HL-60 (cell line): ENCODE results near the gene ARRDC4.

Experiments used
- DNase-seq, 2 experiments: peaks; one replicate each; pipeline ENCODE4 v3.0.0-alpha.2; 2010 to 2020; ENCODE audit warnings: low read depth in 1 of 2, low spot score in 1 of 2
- H3K27ac ChIP-seq: fragments of 250-450 bp; sonication (Bioruptor Pico); replicated peaks from 2 replicates; pipeline ENCODE4 v1.5.1; 2020; ENCODE audit warnings: mild to moderate bottlenecking, moderate library complexity
- H3K27me3 ChIP-seq: fragments of 250-450 bp; sonication (Bioruptor Pico); 2 replicates; pipeline ENCODE4 v1.5.1; 2021; ENCODE audit warnings: mild to moderate bottlenecking, moderate library complexity; ENCODE audit not compliant: insufficient read depth, poor library complexity, severe bottlenecking
- H3K4me3 ChIP-seq: replicated peaks from 2 replicates; pipeline ENCODE4 v1.5.1; 2011; ENCODE audit warnings: mild to moderate bottlenecking, control low read depth, low read length; ENCODE audit not compliant: insufficient read depth
- GABPA ChIP-seq: IDR thresholded peaks from 2 replicates; pipeline ENCODE4 v1.6.1; 2012; ENCODE audit warnings: low read depth
- POLR2AphosphoS5 ChIP-seq: IDR thresholded peaks from 2 replicates; pipeline ENCODE4 v1.6.1; 2012; ENCODE audit warnings: low read depth
- REST ChIP-seq: IDR thresholded peaks from 2 replicates; pipeline ENCODE4 v1.6.1; 2012; ENCODE audit warnings: low read depth; ENCODE audit not compliant: insufficient replicate concordance
- SPI1 ChIP-seq: IDR thresholded peaks from 2 replicates; pipeline ENCODE4 v1.6.1; 2012; ENCODE audit warnings: low read depth, mild to moderate bottlenecking, borderline replicate concordance
- TF ChIP-seq, protein P1 (sequence below): IDR thresholded peaks from one replicate; pipeline ENCODE4 v1.5.1; 2011; ENCODE audit warnings: low read length, control low read depth, inconsistent platforms; ENCODE audit not compliant: insufficient read depth

ARRDC4 gene

DNA sequence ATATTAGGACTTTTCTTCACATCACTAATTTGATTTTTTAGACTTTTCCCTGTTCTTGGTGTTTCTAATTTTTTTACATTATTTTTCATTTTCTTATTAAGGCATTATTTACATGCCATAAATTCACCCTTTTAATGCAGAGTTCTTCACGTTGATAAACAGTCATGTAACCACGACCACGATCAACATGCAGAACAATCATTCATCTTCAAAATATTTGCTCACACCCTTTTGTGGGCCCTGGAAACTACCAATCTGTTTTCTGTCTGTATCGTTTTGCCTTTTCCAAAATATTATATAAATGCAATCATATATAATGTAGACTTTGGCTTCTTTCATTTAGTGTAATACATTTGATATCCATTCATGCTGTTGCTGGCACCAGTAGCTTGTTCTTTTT lies 48.7 kb downstream of the ARRDC4 start:
- no peak for TF ChIP-seq REST
- no peak for TF ChIP-seq POLR2AphosphoS5
- TF ChIP-seq, protein P1, sequence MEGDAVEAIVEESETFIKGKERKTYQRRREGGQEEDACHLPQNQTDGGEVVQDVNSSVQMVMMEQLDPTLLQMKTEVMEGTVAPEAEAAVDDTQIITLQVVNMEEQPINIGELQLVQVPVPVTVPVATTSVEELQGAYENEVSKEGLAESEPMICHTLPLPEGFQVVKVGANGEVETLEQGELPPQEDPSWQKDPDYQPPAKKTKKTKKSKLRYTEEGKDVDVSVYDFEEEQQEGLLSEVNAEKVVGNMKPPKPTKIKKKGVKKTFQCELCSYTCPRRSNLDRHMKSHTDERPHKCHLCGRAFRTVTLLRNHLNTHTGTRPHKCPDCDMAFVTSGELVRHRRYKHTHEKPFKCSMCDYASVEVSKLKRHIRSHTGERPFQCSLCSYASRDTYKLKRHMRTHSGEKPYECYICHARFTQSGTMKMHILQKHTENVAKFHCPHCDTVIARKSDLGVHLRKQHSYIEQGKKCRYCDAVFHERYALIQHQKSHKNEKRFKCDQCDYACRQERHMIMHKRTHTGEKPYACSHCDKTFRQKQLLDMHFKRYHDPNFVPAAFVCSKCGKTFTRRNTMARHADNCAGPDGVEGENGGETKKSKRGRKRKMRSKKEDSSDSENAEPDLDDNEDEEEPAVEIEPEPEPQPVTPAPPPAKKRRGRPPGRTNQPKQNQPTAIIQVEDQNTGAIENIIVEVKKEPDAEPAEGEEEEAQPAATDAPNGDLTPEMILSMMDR = no peak
- no peak for TF ChIP-seq GABPA
- TF ChIP-seq SPI1 = no peak
- H3K4me3 ChIP-seq = no peak overlapping the region
- DNase-seq = no peak
- no peak overlapping the region for H3K27ac ChIP-seq
- H3K27me3 ChIP-seq = peaks cover 4% of the 10 kb centered on the region

DNA sequence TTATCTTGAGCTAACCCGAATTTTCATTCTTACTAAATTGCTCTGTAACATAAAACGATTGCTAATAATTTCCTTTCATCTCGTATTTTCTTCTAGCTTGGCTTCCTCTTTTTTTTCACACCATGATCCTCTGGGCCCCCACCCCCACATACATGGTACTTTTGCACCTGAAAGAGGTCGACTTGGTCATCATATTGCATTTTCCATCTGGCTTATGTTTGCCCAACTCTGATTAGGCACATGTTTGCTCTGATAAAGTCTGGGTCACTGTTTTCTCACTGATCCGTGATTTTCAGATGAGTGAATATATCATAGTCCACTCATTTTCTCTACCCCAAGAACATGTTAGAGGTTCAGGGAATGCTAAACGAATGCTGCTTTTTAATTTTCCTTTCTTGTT lies 49.5 kb downstream of the ARRDC4 start:
- no peak overlapping the region for H3K4me3 ChIP-seq
- DNase-seq = no peak
- no peak overlapping the region for H3K27ac ChIP-seq
- H3K27me3 ChIP-seq = peaks cover 4% of the 10 kb centered on the region
- TF ChIP-seq GABPA (no peak), POLR2AphosphoS5 (no peak), SPI1 (peak; percentile 21; the same call in 1 of the 2 replicates), REST (no peak)

DNA sequence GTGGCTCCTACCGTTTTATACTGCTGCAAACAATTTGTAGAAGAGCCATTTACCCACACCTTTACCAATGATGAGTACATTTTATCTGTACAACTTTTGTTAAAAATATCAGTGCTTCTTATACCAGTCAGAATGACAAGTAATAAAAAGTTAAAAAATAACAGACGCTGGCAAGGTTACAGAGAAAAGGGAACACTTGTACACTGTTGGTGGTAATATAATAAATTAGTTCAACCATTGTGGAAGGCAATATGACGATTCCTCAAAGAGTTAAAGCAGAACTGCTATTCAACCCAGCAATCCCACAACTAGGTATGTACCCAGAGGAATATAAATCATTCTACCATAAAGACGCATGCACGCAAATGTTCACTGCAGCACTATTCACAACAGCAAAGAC lies 51.9 kb downstream of the ARRDC4 start:
- DNase-seq = no peak

More for the DNA sequence above, 51.9 kb downstream of the ARRDC4 start:
- TF ChIP-seq POLR2AphosphoS5 = no peak
- TF ChIP-seq SPI1 = no peak
- TF ChIP-seq, protein P1 = no peak
- TF ChIP-seq REST = no peak
- TF ChIP-seq GABPA = no peak
- Histone ChIP-seq H3K27me3 (peaks cover 4% of the 10 kb centered on the region), H3K4me3 (no peak overlapping the region), H3K27ac (no peak overlapping the region)
